GM19238 (cell line): Measurements from ENCODE around the gene ATP1B3.
"Not testable (repeated sequence)": the region's sequence is repeated elsewhere in the genome, so short reads cannot be mapped to it uniquely, and the experiment has no call there.

Source experiments
- DNase-seq: peaks from one replicate; pipeline ENCODE4 v3.0.0; 2011; ENCODE audit warnings: low spot score; ENCODE audit not compliant: insufficient read length

Gene ATP1B3

DNA sequence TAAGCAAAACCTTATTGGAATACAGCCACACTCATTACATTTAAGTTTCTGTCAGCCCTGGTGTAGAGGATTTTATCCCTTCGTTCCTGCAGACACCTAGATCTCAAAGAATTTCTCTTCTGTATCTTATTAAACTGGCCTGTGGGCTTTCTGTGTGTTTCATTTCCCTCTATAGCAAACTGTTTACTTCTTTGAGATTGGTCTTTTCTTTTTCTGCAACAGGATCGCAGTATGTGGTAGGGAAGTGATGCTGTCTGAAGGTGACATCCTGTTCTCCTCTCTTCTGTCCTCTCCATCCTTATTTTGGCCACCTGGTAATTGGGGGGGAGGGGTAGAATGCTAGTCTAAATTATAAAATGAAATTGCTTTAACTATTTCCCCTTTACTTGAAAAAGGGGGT is 25.5 kb downstream of the ATP1B3 start:
- no peak for DNase-seq

DNA sequence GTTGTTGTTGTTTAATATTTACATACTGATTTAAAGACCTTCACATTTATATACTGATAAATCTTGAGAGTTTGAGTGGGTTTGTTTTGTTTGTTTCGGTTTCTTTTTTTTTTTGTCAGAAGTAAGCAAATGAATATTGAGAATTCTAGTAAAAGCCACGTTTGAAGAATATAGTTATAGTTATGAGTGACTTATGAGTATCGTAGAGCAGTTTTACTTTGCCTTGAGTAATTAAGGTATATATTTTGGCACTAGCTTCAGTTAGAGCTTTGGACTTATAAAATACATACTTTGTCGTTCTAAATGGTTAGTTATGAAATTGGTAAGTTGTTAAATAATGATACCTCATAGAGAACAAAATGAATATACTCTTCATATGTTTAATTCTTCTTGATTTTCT is 27.8 kb downstream of the ATP1B3 start:
- DNase-seq: no peak

DNA sequence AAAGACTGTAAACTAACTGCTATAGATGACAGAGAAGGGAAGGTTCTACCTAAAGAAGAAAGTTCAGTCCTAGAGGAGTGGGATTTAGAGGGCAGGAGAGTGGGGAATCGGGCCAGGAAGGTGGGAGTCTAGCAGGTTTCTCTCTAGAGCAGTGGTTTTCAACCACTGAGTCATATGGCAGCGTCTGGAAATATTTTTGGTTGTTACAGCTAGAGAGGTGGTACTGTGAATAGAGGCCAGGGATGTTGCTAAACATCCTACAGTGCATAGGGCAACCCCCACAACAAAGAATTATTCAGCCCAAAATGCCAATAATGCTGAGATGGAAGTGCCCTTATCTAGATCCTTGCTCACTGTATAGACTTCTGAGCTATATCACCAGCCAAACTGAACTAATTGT is 28.7 kb downstream of the ATP1B3 start:
- DNase-seq: no peak

DNA sequence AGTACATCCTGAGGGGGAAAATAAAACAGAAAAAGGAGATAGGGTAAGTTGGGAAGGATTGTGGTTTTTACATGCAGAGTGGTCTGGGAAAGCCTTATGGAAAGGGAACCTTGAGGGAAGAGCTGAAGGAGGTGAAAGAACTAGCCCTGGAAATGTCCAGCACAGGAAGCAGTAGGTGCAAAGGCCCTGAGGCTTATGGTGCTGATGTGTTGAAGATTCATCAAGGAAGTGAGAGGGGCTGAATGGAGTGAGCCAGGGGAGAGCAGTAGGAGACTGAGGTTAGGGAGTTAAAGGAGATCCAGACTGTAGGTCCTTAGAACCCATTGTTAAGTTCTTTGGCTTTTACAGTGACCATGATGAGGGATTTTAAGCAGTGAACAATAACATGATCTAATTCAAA is 33.0 kb downstream of the ATP1B3 start:
- DNase-seq: no peak

DNA sequence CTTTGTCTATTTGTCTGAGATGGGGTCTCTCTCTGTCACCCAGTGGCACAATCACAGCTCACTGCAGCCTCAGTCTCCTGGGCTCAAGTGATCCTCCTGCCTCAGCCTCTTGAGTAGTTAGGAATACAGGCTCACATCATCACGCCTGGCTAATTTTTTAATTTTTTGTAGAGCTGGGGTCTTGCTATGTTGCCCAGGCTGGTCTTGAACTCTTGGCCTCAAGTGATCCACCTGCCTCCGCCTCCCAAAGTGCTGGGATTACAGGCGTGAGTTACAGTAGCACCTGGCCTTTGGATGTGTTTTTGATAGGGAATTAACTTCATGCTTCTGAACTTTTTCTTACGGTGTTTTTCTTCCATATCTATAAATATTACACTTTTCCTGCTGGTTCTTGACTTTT is 33.5 kb downstream of the ATP1B3 start:
- DNase-seq: not testable (repeated sequence)

DNA sequence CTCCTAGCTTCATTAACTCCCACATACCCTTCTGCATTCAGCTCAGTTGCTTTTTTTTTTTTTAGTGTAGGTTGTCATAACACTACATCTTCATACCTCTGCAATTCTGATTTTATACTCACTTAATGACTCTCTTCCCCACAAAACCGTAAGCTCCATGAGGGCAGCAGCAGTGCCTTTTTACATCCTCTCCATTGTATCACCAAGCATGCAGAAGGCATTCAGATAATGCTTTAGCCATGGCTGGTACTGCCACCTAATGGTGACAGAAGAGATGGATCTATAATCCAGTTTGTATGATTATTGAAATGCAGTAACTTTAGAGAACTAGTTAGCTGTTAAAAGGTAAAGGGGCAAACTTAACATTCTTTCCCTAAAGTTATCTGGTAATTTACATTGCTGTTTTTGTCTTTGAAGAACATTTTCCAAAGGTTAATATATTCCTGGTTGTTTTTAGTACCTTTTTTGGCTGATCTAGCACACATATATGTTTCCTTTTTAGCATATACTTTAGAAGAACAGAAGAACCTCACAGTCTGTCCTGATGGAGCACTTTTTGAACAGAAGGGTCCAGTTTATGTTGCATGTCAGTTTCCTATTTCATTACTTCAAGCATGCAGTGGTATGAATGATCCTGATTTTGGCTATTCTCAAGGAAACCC is 36.8 kb downstream of the ATP1B3 start:
- peak; percentile 29 for DNase-seq

DNA sequence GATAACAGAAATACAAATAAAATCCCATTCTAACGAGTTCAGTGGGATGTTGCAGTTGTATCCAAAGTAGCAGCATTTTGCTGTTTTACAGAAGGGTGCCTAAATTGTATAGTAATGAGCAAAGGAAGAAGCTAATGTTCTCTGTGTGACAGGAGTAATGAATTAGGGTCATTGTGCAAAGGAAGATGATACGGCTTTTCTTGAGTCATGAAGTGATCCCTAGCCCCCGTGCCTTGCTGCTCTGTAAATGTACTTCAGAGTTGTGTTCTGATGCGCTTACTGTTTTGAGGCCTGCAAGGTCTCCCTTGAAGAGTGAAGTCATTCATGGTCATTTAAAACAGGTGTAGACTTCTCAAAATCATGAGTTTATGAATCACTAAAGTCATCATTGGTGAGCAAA is 37.9 kb downstream of the ATP1B3 start:
- DNase-seq: no peak

DNA sequence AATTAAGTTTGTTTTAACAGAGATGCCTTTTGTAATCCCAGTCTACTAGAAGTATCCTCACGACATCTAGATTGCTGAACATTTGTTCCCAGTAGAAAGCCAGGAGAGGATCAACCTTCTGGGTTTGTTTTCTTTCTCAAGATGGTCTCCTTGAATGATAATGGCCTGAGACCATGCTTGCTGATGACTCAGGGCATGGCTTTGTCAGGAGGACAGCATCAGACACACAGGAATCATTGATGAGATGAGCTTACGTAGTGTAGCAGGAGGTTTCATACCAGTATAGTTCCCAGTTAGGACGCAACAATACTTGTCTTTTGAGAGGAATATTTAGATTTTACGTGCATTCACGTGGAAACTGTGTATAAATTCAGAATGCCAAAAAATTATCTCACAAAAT is 38.6 kb downstream of the ATP1B3 start:
- DNase-seq: no peak

DNA sequence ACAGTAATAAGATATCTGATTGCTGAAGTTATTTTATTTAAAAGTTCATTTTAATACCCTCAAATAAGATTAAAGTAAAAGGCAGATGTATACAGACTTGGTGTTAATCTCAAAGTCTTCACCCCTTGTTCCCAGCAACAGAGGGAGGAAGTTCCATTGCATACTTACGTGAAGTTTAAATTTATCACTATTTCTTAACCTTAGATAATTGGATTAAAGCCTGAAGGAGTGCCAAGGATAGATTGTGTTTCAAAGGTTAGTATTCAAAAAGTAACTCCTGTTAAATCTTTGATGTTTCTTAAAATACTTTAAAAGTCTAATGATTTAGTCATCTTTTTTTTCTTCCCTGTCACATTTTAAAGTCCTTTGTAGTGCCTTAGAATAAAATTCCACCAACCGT is 39.3 kb downstream of the ATP1B3 start:
- DNase-seq: no peak

DNA sequence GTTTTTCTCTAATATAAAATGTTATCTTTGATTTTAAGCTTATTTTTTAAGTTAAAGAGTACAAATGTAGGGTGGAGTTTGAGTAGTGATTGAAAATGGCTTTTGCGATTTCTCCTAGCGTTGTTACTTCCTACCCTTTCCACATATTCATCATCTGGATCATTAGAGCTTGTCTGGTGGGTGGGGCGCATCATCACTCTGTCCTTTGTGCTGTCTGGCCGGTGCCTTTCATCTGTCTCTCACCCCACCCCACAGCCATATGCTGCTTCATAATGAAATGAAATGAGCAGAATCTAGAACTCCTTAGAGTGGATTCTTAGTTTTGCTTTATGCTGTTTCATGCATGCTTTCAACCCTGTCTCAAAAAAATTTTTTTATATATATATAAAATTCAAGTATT is 44.3 kb downstream of the ATP1B3 start:
- DNase-seq: no peak

DNA sequence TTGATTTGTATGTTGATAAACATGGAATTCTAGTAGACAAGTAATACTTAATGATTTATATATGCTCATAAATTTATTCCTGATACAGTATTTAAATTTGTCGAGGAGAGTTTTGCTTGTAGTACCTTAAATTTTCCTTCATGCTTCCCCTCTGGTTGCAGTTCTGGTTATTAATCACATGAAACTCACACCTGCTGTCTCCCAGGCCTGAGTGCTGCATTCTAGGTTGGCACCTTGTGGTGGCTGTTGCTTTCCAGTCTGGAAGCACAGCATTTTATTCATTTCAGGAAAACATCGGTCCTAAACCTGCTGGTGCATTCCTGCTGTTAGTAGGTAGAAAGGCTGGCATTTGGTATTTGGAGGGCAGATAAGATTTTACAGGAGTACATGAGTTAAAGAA is 44.9 kb downstream of the ATP1B3 start:
- DNase-seq: no peak

DNA sequence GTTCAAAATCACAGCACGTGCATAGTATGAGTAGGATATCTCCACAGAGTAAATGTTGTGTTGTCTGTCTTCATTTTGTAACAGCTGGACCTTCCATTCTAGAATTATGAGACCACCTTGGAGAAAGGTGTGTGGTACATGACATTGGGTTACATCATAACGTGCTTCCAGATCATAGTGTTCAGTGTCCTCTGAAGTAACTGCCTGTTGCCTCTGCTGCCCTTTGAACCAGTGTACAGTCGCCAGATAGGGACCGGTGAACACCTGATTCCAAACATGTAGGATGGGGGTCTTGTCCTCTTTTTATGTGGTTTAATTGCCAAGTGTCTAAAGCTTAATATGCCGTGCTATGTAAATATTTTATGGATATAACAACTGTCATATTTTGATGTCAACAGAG is 49.2 kb downstream of the ATP1B3 start:
- DNase-seq: not testable (repeated sequence)

DNA sequence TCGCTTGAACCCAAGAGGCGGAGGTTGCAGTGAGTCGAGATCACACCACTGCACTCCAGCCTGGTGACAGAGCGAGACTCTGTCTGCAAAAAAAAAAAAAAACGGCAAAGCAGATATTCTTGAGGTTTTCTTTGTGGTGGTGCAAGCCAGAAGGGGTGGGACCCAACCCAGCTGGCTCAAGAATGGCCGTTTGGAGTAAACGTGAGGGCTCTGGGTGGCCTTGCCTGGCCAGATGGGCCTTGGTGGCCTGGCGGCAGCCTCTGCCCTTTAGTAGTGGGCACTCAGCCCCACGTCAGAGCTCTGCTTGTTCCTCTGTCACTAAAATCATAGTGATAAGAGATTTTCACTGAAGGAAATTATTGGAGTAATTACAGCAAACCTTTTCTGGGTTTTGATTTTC is 50.5 kb downstream of the ATP1B3 start:
- no peak for DNase-seq

DNA sequence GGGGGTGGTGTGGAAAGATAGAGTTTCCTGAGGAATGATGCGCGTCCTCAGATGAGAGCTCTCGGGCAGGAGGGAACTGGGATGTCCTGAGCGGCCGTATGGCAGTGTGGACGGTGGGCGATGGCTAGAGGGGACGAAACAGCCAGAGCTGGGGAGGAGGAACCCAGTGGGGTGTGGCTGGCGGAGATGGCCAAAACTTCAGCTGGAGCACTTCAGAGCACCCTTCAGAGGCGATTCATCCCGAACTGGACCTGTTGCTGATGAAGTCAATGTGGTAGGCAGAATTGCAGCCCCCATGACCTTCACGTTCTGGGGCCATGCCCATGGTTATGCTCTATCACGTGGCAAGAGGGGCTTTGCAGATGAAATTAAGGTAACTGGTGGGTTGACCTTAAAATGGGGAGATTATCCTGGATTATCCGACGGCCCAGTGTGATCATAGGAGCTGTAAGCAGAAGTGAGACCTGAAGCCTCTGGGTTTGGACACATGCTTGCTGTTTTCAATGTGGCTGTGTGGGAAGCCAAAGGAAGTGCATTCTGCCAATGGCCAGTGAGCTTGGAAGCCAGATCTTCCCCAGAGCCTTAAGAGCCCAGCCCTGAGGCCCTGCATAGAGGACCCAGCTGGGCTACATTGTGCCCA is 52.3 kb downstream of the ATP1B3 start:
- no peak for DNase-seq

DNA sequence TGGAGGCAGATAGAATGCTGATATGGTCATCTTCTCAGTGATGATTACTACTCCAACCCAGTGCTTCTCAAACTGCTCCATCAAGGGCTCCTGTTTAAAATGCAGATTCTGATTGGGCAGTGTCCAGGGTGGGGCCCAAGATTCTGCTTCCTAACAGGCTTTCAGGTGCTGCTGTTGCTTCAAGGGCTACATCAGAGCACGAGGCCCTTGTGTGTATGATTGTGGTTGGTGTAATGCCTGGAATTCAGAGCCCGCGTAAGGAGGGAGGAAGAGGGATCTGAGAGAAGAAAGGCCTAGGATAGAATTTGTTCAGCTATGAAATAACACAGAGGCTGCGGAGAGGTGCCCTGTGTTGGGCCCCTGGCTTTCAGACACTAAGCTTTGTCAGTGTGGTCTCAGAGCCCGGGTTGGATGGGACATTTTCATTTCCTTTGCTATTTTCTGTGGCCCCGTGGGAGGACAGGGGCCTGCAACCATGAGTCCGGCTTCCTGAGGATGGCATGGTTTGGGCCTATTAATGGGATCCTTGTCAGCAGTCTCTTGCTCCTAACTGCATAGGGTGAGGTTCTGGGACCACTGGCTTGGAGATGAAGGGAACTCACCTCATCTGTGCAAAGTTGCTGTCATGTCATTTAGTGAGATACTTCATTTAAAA is 53.0 kb downstream of the ATP1B3 start:
- no peak for DNase-seq

DNA sequence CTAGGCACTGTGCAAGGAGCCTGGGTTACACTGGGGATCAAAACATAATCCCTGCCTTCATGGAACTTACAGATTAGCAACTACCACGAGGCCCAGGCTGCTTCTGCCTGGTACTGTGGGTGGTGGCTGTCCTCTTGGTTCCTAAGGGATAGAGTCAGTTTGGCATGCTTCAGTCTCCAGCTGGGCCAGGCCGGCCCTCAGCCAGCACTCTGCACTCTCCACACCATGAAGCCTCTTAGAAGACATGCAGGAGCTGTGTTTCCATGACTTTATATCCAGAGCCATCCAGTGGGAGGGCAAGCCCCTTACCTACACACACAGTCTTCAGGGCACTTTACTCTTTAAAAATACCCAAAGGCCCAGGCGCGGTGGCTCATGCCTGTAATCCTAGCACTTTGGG is 54.4 kb downstream of the ATP1B3 start:
- DNase-seq: no peak

DNA sequence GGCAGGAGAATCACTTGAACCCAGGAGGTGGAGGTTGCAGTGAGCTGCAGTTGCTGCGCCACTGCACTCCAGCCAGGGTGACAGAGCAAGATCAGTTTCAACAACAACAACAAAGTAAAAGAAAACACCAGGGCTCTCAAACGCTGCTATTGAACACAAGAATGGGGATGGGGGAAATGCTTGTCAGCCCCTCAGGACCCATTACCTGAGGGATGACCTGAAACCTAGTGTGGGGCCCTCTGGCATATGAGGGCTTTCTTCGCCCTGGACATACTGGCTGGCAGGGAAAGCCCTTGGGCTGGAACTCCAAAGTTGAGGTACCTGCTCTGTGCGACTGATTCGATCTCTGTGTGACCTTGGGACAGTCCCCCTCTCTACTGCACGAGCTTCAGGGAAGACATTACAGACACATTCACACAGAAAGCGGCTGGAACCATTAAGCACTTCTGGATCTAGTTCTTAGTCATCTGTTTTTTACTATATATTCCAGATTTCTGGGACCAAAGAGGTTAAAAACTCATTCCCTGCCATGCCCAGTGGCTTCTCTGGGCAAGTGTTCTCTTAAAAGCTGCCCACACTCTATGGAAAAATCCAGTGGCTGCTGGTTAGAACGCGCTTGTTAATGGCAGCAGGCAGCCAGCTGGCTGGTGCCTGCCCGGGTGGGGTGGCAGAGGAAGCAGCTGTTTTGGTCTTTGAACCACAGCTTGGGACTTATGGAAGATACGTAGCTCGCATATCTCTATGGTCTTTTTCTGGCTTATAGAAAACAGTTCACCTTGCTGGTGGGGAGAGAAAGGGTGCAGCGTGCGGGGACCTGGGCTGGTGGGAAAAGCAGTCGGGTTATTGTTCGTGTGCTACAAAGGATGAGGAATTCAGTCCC is 57.2 kb downstream of the ATP1B3 start:
- DNase-seq: no peak

DNA sequence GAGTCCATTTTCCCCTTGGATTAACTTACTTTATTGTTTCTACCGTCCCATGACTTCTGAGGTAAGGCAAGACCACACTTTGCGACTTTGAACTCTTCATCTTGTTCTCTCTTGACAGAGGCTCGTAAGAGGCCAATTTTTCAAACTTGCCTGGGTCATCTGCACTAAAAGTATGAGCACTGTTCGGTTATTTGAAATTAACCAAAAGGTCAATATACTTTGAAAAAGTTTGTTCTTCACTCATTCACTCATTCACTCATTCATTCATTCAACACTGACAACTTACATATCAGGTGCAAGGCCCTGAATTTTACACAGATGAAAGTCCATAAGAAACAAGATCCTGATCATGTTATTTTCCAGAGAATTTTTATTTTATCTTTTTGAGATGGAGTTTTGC is 57.9 kb downstream of the ATP1B3 start:
- no peak for DNase-seq

DNA sequence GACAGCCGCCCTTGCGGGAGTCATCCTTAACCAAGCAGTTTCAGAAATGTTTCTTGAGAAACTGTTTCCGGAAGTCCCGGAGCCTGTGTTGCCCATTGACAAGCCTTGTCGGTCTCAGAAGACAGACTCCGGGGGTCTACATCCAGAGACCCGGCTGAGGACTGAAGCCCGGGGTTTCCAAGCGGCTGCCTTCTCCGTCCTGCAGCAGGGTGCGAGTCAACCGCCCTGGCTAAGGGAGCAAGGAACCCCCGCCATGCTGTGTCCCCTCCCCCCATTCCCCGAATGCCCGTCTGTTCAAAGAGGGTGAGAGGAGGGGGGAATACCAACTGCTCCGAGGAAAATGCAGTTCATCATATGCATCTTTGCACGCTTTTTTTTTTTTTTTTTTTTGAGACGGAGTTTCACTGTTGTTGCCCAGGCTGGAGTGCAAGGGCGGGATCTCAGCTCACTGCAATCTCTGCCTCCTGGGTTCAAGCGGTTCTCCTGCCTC is 61.6 kb downstream of the ATP1B3 start:
- no peak for DNase-seq

DNA sequence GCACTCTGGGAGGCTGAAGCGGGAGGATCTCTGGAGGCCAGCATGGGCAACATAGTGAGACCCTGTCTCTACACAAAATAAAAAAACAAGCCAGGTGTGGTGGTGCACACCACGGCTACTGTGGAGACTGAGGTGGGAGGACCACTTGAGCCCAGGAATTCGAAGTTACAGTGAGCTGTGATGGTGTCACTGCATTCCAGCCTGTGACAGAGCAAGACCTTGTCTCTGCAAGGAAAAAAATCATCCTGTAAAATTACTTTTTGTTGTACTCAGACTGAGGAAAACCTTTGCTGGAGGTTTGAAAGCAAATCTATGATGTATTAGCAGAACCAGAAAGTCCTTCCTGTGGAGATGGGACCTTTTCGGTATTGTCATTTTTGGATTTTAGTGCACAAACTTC is 63.3 kb downstream of the ATP1B3 start:
- DNase-seq: no peak

DNA sequence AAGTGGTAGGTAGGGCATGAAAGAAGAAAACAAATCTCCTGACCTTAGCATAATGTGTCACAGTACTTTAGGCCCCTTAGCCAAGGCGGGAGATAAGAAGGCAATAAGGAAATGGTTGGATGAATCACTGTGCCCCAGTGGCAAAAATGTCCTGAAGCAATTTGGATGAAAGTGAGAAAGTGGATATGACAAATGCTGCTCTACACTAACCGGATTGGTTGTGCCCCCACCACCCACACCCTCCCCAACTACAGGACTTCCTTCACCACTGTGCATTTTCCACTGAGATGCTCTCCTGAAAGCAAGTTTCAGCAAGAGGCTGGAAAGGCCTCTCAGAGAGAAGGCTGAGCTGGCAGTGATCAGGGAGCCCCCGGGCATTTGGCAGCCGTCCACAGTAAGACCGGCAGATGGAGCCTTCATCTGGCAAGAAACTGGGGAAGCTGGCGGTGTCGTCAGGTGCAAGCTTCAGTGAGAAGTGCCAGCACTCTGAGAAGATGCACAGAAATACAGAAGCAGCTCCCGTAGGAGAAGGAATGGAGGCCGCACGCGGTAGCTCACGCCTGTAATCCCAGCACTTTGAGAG is 63.8 kb downstream of the ATP1B3 start:
- no peak for DNase-seq
